Natural killer cell (primary cell): ENCODE results near the gene HTD2. TPM values are rescaled to one million over a fixed set of nuclear protein-coding genes. Genes with fewer than 3 reads are reported as not detected.

Experiments used
- ATAC-seq, 3 donors: fragments of 150-1000 bp in 2 of 3; fragments of 200-7000 bp in 1 of 3; cut with Tn5 transposase; 1 replicate in 1 of 3; 2 replicates in 2 of 3; pipeline ENCODE4 v1.10.0; 2021; ENCODE audit warnings: mild to moderate bottlenecking in 2 of 3, moderate library complexity in 2 of 3
- DNase-seq, 2 donors: peaks; one replicate each; pipeline versions ENCODE4 v3.0.0 to v3.0.0-alpha.2; 2013 to 2021; ENCODE audit warnings: mixed read lengths in 1 of 2
- H3K27ac ChIP-seq: one replicate; pipeline ENCODE4 v1.5.1; 2013; ENCODE audit warnings: mild to moderate bottlenecking, low read length
- H3K27me3 ChIP-seq: one replicate; pipeline ENCODE4 v1.6.1; 2013; ENCODE audit warnings: low read length; ENCODE audit not compliant: control insufficient read depth, insufficient read depth
- H3K36me3 ChIP-seq: one replicate; pipeline ENCODE4 v1.6.1; 2013; ENCODE audit warnings: low read length; ENCODE audit not compliant: control insufficient read depth, insufficient read depth
- H3K4me1 ChIP-seq: one replicate; pipeline ENCODE4 v1.6.1; 2013; ENCODE audit warnings: low read length; ENCODE audit not compliant: control insufficient read depth, insufficient read depth
- H3K4me3 ChIP-seq: one replicate; pipeline ENCODE4 v1.5.1; 2013; ENCODE audit warnings: low read length
- H3K9me3 ChIP-seq: one replicate; pipeline ENCODE4 v1.6.1; 2013; ENCODE audit warnings: low read length; ENCODE audit not compliant: control insufficient read depth, insufficient read depth
- H3K27ac Mint-ChIP-seq, 2 donors: one replicate each; pipeline ENCODE4 v1.8.0; 2022; ENCODE audit warnings: mild to moderate bottlenecking in 2 of 2, mixed read lengths in 2 of 2, moderate library complexity in 1 of 2
- H3K27me3 Mint-ChIP-seq, 2 donors: one replicate each; pipeline ENCODE4 v1.8.0; 2022; ENCODE audit warnings: low read depth in 2 of 2, mixed read lengths in 2 of 2
- H3K36me3 Mint-ChIP-seq: one replicate; pipeline ENCODE4 v1.8.0; 2022; ENCODE audit warnings: mixed read lengths
- H3K4me1 Mint-ChIP-seq, 2 donors: one replicate each; pipeline ENCODE4 v1.8.0; 2022; ENCODE audit warnings: mixed read lengths in 2 of 2
- H3K4me3 Mint-ChIP-seq: one replicate; pipeline ENCODE4 v1.8.0; 2022; ENCODE audit warnings: mild to moderate bottlenecking, moderate library complexity, mixed read lengths
- H3K9me3 Mint-ChIP-seq, 2 donors: one replicate each; pipeline ENCODE4 v1.8.0; 2022; ENCODE audit warnings: mixed read lengths in 2 of 2
- WGBS: methylation state at CpG from one replicate; pipeline ENCODE4 v1.1.7; 2013; ENCODE audit warnings: missing lambda C conversion rate; ENCODE audit not compliant: insufficient coverage; 5-methylcytosine and 5-hydroxymethylcytosine counted together
- intact Hi-C: fragments of 100-400 bp; cut with micrococcal nuclease; formaldehyde crosslinking; loops from one replicate; pipeline ENCODE4 v1.14.2; 2022
- total RNA-seq, 4 donors: library from RNA; stranded (reverse); fragments of 120-200 nt in 1 of 4; gene quantifications; one replicate each; pipeline versions ENCODE4 v1.2.3 to v1.2.4, GENCODE V29; 2013 to 2022
- TF ChIP-seq, protein P1 (sequence below): fragments of 200-600 bp; IDR thresholded peaks from one replicate; pipeline ENCODE4 v1.8.0; 2022; ENCODE audit warnings: antibody characterized with exemption

HTD2 gene
- total RNA-seq, 3 donors from 2014 or later (not counting 1 experiment from before 2014, with no cell fraction given), result 3.3 to 5.5 (median 3.7) TPM

DNA sequence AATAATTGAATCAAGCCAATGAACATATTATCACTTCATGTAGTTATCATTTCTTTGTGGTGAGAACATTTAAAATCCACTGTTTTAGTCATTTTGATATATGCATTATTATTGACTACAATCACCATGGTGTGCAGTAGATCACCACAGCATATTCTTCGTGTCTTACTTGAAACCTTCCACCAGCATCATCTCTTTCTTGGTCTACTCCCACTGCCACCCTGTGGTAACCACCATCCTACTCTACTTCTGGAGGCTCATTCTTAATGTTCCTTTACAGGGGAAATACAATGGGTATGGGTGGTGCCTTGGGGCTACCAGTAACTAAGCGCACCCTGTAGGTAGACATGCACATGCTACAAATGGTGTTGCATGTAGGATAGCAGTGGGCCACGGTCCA lies 51.8 kb downstream of the HTD2 start:
- H3K27ac ChIP-seq, result no peak overlapping the region
- peak overlapping the region; percentile 65 to 74 for H3K27ac Mint-ChIP-seq
- H3K4me3 Mint-ChIP-seq, result no peak overlapping the region
- intact Hi-C loops, result no loop called here
- H3K36me3 Mint-ChIP-seq, result no peaks in the 10 kb centered on the region
- H3K36me3 ChIP-seq, result no peaks in the 10 kb centered on the region
- peaks cover 58 to 59% of the 10 kb centered on the region in 2 donors for H3K4me1 Mint-ChIP-seq
- TF ChIP-seq, protein P1, sequence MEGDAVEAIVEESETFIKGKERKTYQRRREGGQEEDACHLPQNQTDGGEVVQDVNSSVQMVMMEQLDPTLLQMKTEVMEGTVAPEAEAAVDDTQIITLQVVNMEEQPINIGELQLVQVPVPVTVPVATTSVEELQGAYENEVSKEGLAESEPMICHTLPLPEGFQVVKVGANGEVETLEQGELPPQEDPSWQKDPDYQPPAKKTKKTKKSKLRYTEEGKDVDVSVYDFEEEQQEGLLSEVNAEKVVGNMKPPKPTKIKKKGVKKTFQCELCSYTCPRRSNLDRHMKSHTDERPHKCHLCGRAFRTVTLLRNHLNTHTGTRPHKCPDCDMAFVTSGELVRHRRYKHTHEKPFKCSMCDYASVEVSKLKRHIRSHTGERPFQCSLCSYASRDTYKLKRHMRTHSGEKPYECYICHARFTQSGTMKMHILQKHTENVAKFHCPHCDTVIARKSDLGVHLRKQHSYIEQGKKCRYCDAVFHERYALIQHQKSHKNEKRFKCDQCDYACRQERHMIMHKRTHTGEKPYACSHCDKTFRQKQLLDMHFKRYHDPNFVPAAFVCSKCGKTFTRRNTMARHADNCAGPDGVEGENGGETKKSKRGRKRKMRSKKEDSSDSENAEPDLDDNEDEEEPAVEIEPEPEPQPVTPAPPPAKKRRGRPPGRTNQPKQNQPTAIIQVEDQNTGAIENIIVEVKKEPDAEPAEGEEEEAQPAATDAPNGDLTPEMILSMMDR, result no peak
- H3K27me3 Mint-ChIP-seq, result no peaks in the 10 kb centered on the region
- H3K4me3 ChIP-seq, result no peak overlapping the region
- 93% methylated on average over 3 of the region's 3 CpGs for WGBS
- DNase-seq (no peak), ATAC-seq (no peak)
- H3K4me1 ChIP-seq, result peaks cover 40% of the 10 kb centered on the region
- H3K9me3 Mint-ChIP-seq, result no peaks in the 10 kb centered on the region
- H3K9me3 ChIP-seq, result no peaks in the 10 kb centered on the region
- no peaks in the 10 kb centered on the region for H3K27me3 ChIP-seq

GRCh38 chr3:58358808-58359207 lies 52.5 kb downstream of the HTD2 start:
- no peaks in the 10 kb centered on the region for H3K36me3 Mint-ChIP-seq
- no peak overlapping the region for H3K4me3 Mint-ChIP-seq
- no peak for ATAC-seq
- peaks cover 50 to 57% of the 10 kb centered on the region in 2 donors for H3K4me1 Mint-ChIP-seq
- no peak overlapping the region for H3K27ac ChIP-seq
- WGBS, result 98% methylated on average over 4 of the region's 4 CpGs
- no peaks in the 10 kb centered on the region for H3K27me3 Mint-ChIP-seq
- TF ChIP-seq, protein P1, result no peak
- H3K36me3 ChIP-seq, result no peaks in the 10 kb centered on the region
- H3K4me3 ChIP-seq, result no peak overlapping the region
- intact Hi-C loops, result no loop called here
- peaks cover 35% of the 10 kb centered on the region for H3K4me1 ChIP-seq
- H3K27ac Mint-ChIP-seq, result peak overlapping the region in 1 of 2 donors; percentile 65
- H3K27me3 ChIP-seq, result no peaks in the 10 kb centered on the region
- no peaks in the 10 kb centered on the region for H3K9me3 ChIP-seq
- H3K9me3 Mint-ChIP-seq, result no peaks in the 10 kb centered on the region
- DNase-seq, result no peak

GRCh38 chr3:58359621-58360020 lies 53.3 kb downstream of the HTD2 start:
- Histone ChIP-seq H3K27ac (no peak overlapping the region), H3K9me3 (no peaks in the 10 kb centered on the region), H3K36me3 (no peaks in the 10 kb centered on the region), H3K4me3 (no peak overlapping the region), H3K27me3 (no peaks in the 10 kb centered on the region), H3K4me1 (peaks cover 27% of the 10 kb centered on the region)
- 95% methylated on average over 4 of the region's 4 CpGs for WGBS
- intact Hi-C loops, result no loop called here
- ATAC-seq (no peak), DNase-seq (no peak)
- no peaks in the 10 kb centered on the region for H3K9me3 Mint-ChIP-seq
- H3K27ac Mint-ChIP-seq, result no peak overlapping the region
- H3K36me3 Mint-ChIP-seq, result no peaks in the 10 kb centered on the region
- TF ChIP-seq, protein P1, result no peak
- H3K4me3 Mint-ChIP-seq, result no peak overlapping the region
- H3K27me3 Mint-ChIP-seq, result no peaks in the 10 kb centered on the region
- H3K4me1 Mint-ChIP-seq, result peaks cover 47 to 52% of the 10 kb centered on the region in 2 donors

- intact Hi-C loops, result no loop called here
- Mint-ChIP-seq H3K4me1 (peaks cover 43 to 59% of the 10 kb centered on the region in 2 donors), H3K27ac (peak overlapping the region in 1 of 2 donors; percentile 45)
These were observed 55.5 kb downstream of the HTD2 start for GRCh38 chr3:58361866-58362265.

More at GRCh38 chr3:58361866-58362265, 55.5 kb downstream of the HTD2 start:
- no peak for ATAC-seq
- Mint-ChIP-seq H3K36me3 (no peaks in the 10 kb centered on the region), H3K4me3 (no peak overlapping the region), H3K9me3 (no peaks in the 10 kb centered on the region), H3K27me3 (no peaks in the 10 kb centered on the region)
- no peak for DNase-seq
- Histone ChIP-seq H3K27me3 (no peaks in the 10 kb centered on the region), H3K36me3 (no peaks in the 10 kb centered on the region), H3K9me3 (no peaks in the 10 kb centered on the region), H3K4me1 (peaks cover 8% of the 10 kb centered on the region), H3K27ac (no peak overlapping the region), H3K4me3 (no peak overlapping the region)
- TF ChIP-seq, protein P1, result no peak
